KBM-7 (cell line): Measurements from ENCODE around the gene LEF1.
"Not testable (repeated sequence)": the region's sequence is repeated elsewhere in the genome, so short reads cannot be mapped to it uniquely, and the experiment has no call there.

Source experiments
- DNase-seq: peaks from one replicate; pipeline ENCODE4 v3.0.0-alpha.2; 2015
- in situ Hi-C: fragments of 300-500 bp; cut with MboI; formaldehyde crosslinking; loops from 2 replicates; pipeline ENCODE4 v1.14.3; 2020; ENCODE audit warnings: low sequenced_read_pairs, low pct_unique_long_range_greater_than_20kb, mixed read lengths

Gene LEF1

GRCh38 chr4:108018040-108018883 lies 150.5 kb downstream of the LEF1 start:
- in situ Hi-C loops: loop anchor here (25.0 kb wide), 1 partner anchor 544 kb away; no protein-coding TSS in a partner anchor
- DNase-seq: peak; percentile 72

GRCh38 chr4:108013955-108014354 lies 154.8 kb downstream of the LEF1 start:
- in situ Hi-C loops: loop anchor here (25.0 kb wide), 1 partner anchor 548 kb away; no protein-coding TSS in a partner anchor
- DNase-seq: no peak

- in situ Hi-C loops: loop anchor here (25.0 kb wide), 1 partner anchor 549 kb away; no protein-coding TSS in a partner anchor
- no peak for DNase-seq
Observed at GRCh38 chr4:108013327-108013726, 155.4 kb downstream of the LEF1 start.

- in situ Hi-C loops: loop anchor here (25.0 kb wide), 1 partner anchor 550 kb away; no protein-coding TSS in a partner anchor
- not testable (repeated sequence) for DNase-seq
Observed at GRCh38 chr4:108012382-108012781, 156.3 kb downstream of the LEF1 start.

GRCh38 chr4:108010167-108010566 lies 158.6 kb downstream of the LEF1 start:
- in situ Hi-C loops: loop anchor here (25.0 kb wide), 1 partner anchor 552 kb away; no protein-coding TSS in a partner anchor

GRCh38 chr4:108008721-108009120 lies 160.0 kb downstream of the LEF1 start:
- in situ Hi-C loops: loop anchor here (25.0 kb wide), 1 partner anchor 554 kb away; no protein-coding TSS in a partner anchor
- no peak for DNase-seq

More at GRCh38 chr4:108010167-108010566, 158.6 kb downstream of the LEF1 start:
- DNase-seq: no peak

- no peak for DNase-seq
- in situ Hi-C loops: loop anchor here (25.0 kb wide), 1 partner anchor 554 kb away; no protein-coding TSS in a partner anchor
Observed at GRCh38 chr4:108007984-108008383, 160.7 kb downstream of the LEF1 start.

GRCh38 chr4:108006361-108006760 lies 162.4 kb downstream of the LEF1 start:
- in situ Hi-C loops: loop anchor here (25.0 kb wide), 1 partner anchor 556 kb away; no protein-coding TSS in a partner anchor
- DNase-seq: no peak

- DNase-seq: no peak
- in situ Hi-C loops: loop anchor here (25.0 kb wide), 1 partner anchor 556 kb away; no protein-coding TSS in a partner anchor
Observed at GRCh38 chr4:108005807-108006206, 162.9 kb downstream of the LEF1 start.

- DNase-seq: no peak
- in situ Hi-C loops: loop anchor here (25.0 kb wide), 1 partner anchor 558 kb away; no protein-coding TSS in a partner anchor
Observed at GRCh38 chr4:108004646-108005045, 164.1 kb downstream of the LEF1 start.

- DNase-seq: no peak
- in situ Hi-C loops: loop anchor here (25.0 kb wide), 1 partner anchor 558 kb away; no protein-coding TSS in a partner anchor
Observed at GRCh38 chr4:108003982-108004515, 164.7 kb downstream of the LEF1 start.

GRCh38 chr4:108001540-108002135 lies 167.1 kb downstream of the LEF1 start:
- DNase-seq: no peak
- in situ Hi-C loops: loop anchor here (25.0 kb wide), 1 partner anchor 561 kb away; no protein-coding TSS in a partner anchor

GRCh38 chr4:107999932-108000539 lies 168.7 kb downstream of the LEF1 start:
- DNase-seq: no peak
- in situ Hi-C loops: loop anchor here (25.0 kb wide), 1 partner anchor 562 kb away; no protein-coding TSS in a partner anchor

- in situ Hi-C loops: no loop called here
- no peak for DNase-seq
Observed at GRCh38 chr4:107997794-107998193, 170.9 kb downstream of the LEF1 start.
